IPS-18c (cell line): ENCODE data around the gene CD53.

Experiments used
- H3K4me3 ChIP-seq: 2 replicates; pipeline ENCODE4 v1.7.0; 2013; ENCODE audit warnings: low read depth, mild to moderate bottlenecking, low read length, moderate library complexity; ENCODE audit not compliant: insufficient read depth
- H3K9me3 ChIP-seq: one replicate; pipeline ENCODE4 v1.6.1; 2013; ENCODE audit warnings: mild to moderate bottlenecking, low read length, moderate library complexity; ENCODE audit not compliant: control insufficient read depth, insufficient read depth

CD53 gene

GRCh38 chr1:110873856-110874255, 908 bp downstream of the CD53 start:
- no peak overlapping the region for H3K4me3 ChIP-seq

GRCh38 chr1:110874324-110875215, 1.6 kb downstream of the CD53 start:
- Histone ChIP-seq H3K9me3 (no peaks in the 10 kb centered on the region), H3K4me3 (no peak overlapping the region)

More at GRCh38 chr1:110873856-110874255, 908 bp downstream of the CD53 start:
- H3K9me3 ChIP-seq: no peaks in the 10 kb centered on the region

DNA sequence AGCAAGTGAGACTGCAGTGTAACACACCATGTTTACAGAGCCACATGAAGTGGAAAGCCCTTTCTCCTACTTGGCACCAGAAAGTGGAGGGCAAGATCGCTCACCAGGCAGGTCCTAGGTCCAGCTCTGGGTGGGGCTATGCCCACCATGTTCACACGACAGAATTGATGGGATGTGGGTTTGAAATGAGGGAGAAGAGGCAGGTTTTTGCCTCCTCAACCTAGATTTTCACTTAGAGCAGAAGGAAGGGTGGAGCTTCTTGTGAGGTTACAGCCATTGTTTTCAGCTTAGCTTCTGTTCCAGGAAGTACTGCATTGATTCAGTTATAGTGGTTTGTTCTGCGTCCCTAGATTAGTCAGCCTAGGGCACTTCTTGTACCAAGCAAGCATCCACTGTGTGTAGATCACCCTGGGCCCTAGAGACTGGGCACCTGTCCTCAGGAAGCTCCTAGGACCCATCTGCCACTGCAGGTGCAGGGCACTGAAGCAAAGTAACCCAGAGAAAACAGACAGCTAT, 2.3 kb downstream of the CD53 start:
- no peaks in the 10 kb centered on the region for H3K9me3 ChIP-seq
- no peak overlapping the region for H3K4me3 ChIP-seq

DNA sequence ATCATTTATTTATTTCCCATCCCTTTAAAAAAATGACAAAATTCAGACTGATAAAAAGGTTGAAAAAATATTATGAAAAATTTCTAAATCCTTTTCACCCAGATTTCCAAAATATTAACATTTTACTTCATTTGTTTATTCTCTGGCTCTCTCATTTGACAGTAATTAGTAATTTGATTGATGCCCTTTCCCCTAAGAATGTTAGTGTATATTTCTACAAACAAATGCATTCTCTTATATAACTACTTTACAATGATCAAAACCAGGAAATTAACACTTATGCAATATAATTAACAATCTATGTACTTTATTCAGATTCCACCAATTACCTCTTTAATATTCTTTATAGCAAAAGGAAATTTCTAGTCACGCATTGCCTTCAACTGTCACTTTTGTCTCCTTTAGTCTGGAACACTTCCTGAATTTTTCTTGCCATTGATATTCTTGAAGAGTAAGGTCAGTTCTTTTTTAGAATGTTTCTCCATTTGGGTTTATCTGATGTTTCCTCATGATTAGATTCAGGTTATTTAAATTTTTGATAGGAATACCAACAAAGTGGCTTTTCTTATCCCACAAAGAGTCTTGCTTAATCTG, 3.9 kb downstream of the CD53 start:
- no peak overlapping the region for H3K4me3 ChIP-seq
- H3K9me3 ChIP-seq: no peaks in the 10 kb centered on the region

- no peaks in the 10 kb centered on the region for H3K9me3 ChIP-seq
- no peak overlapping the region for H3K4me3 ChIP-seq
Measured at GRCh38 chr1:110877364-110877763, 4.4 kb downstream of the CD53 start.

DNA sequence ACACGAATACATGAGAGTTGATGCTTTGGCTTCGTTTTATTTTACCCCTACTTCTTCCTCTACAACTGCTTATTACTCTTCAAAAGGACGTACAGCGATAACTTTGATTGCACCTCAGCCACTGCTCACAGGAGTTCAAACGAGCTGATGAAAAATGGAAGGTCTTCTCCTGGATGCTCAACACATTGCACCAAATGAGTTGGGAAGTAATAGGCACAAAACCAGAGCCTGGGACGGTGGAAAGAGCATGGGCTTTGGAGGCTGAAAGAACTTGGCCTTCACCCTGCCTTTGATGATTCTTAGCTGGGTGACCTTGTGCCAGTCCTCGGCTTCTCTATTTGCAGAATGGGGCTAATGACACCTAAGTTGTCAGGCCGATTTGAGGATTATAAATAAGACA, 4.8 kb downstream of the CD53 start:
- no peak overlapping the region for H3K4me3 ChIP-seq
- no peaks in the 10 kb centered on the region for H3K9me3 ChIP-seq

DNA sequence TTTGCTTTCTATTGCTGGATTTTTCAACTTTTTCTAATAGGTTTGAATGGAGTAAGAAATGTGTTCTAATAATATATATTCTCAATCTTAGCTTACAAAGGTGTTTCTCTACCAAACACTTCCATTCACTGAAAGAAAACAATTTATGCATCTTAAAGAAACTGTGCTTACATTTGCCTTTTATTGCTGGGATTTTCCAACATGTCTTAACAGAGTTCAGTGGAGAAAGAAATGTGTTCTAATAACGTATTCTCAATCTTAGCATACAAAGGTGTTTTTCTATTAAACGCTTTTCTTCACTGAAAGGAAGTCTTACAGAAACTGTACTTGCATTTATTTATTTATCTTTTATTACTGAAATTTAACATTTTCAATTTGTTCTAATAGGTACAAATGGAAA, 5.6 kb downstream of the CD53 start:
- H3K4me3 ChIP-seq: no peak overlapping the region
- H3K9me3 ChIP-seq: no peaks in the 10 kb centered on the region

- Histone ChIP-seq H3K9me3 (no peaks in the 10 kb centered on the region), H3K4me3 (no peak overlapping the region)
Measured at GRCh38 chr1:110878993-110879392, 6.0 kb downstream of the CD53 start.

GRCh38 chr1:110879758-110880606, 7.0 kb downstream of the CD53 start:
- no peak overlapping the region for H3K4me3 ChIP-seq
- H3K9me3 ChIP-seq: no peaks in the 10 kb centered on the region

DNA sequence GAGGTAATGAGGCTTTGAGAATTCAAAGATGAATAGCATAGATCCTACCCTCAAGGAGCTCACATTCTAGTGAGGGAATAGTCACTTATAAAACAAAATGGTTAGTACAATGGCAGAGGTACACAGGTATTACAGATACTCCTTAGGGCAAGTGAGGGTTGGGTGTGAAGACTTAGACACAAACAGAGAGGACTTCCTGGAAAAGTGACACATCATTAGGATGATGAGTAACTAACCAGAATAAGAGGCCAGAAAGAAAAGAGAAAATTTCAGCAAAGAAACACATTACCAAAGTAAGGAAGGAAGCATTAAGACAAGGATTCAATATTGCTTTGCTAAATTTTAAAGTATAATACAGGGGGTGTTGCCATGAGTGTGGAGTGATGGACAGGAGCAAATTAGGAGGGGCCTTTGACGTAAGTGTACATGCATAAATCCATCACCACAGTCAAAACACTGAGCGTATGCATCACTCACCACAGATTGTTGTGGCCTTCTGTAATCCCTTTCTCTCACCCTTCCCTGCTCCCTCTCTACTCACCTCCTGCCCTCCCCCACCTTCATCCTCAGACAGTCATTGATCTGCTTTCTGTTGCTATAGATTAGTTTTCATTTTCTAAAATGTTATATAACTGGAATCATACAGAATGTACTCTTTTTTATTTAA, 7.9 kb downstream of the CD53 start:
- Histone ChIP-seq H3K4me3 (no peak overlapping the region), H3K9me3 (no peaks in the 10 kb centered on the region)

- Histone ChIP-seq H3K9me3 (no peaks in the 10 kb centered on the region), H3K4me3 (no peak overlapping the region)
Measured at GRCh38 chr1:110888049-110888448, 15.1 kb downstream of the CD53 start.

DNA sequence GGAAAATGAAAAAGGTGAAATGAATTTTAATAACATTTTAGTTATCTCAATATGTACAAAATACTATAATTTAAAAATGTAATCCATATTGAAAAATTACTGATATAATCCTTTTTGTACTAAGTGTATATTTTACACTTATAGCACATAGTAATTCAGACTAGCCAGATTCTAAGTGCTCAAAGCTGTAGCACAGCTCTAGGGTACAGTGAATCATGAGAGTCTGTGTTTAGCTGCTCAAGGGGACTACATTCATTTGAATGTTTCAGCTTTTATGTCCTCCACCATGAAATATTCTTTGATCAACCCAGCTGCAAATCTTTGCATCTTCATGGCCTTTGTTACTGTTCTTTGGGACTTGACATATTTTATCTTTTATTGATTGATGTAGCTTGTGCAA, 15.7 kb downstream of the CD53 start:
- H3K4me3 ChIP-seq: no peak overlapping the region
- H3K9me3 ChIP-seq: no peaks in the 10 kb centered on the region

GRCh38 chr1:110890474-110891196, 17.7 kb downstream of the CD53 start:
- no peaks in the 10 kb centered on the region for H3K9me3 ChIP-seq

DNA sequence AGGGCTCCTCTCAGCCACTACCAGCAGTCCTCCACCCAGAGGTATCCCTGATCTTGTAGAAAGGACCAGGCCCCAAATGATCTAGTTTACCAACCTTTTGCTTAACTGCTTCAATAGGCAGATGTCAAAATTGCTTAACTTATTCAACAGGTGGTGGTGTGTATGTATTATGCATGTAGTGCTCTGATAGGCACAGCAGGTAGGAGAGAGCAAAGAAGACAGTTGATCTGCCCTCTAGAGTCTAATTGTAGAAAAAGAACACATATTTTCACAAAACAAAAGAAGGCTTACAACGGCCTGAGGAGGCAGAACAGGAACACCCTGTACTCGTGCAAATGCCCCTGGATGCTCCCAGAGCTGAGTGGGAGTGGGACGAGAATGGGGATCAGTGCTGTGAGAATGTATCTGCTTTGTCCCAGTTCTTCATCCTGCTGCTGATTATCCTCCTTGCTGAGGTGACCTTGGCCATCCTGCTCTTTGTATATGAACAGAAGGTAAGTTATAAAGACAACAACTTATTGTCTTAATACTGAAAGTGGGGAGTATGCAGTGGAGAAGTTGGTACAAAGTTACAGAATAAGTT, 21.1 kb downstream of the CD53 start:
- H3K9me3 ChIP-seq: no peaks in the 10 kb centered on the region
- no peak overlapping the region for H3K4me3 ChIP-seq

More at GRCh38 chr1:110890474-110891196, 17.7 kb downstream of the CD53 start:
- H3K4me3 ChIP-seq: no peak overlapping the region

DNA sequence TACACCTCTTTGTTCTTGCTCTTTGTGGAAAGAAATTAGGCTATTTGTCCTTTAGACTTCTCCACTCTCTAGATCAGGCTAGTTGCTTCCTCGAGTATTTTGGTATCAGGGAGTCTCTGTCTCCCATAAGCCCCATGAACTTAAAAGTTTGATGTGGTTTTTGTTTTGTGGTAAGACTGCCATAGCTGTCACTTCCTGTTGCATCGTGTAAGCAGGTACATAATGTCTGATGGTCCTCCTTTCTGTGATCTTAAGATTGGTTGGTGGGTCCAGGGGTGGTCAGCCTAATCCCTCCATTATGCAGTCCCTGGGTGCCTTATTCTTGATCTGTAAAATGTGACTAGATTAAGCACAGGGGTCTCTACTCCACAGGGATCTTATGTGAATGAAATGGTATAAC, 23.1 kb downstream of the CD53 start:
- Histone ChIP-seq H3K9me3 (no peaks in the 10 kb centered on the region), H3K4me3 (no peak overlapping the region)

GRCh38 chr1:110897681-110898080, 24.7 kb downstream of the CD53 start:
- no peak overlapping the region for H3K4me3 ChIP-seq
- H3K9me3 ChIP-seq: no peaks in the 10 kb centered on the region
